HEK293 (cell line): Measurements from ENCODE around the gene CPN1.

Experiments
- CTCF ChIA-PET: fragments of 350-600 bp; formaldehyde crosslinking; extraction: SDS; loops from one replicate; lab custom pipeline; 2021; ENCODE audit warnings: antibody characterized with exemption; lab: Yijun Ruan, JAX
- POLR2A ChIA-PET: fragments of 300-600 bp; formaldehyde crosslinking; extraction: SDS; loops from one replicate; lab custom pipeline; 2020; ENCODE audit warnings: antibody characterized with exemption, inconsistent platforms; lab: Yijun Ruan, JAX
- H3K27ac ChIP-seq: fragments of 200-500 bp; sonication (Bioruptor generic); 2 replicates; pipeline ENCODE4 v1.5.1; 2014; ENCODE audit warnings: low read depth, low read length, control low read depth, inconsistent platforms; ENCODE audit errors: extremely low read depth
- H3K36me3 ChIP-seq, 2 experiments: fragments of 200-500 bp in 1 of 2; sonication (Bioruptor generic) in 1 of 2; 1 replicate in 1 of 2; 2 replicates in 1 of 2; pipeline ENCODE4 v1.5.1; 2014 to 2017; ENCODE audit warnings: inconsistent platforms in 2 of 2, low read length in 2 of 2; ENCODE audit not compliant: control insufficient read depth in 2 of 2, insufficient read depth in 1 of 2
- H3K4me1 ChIP-seq: fragments of 200-500 bp; sonication (Bioruptor generic); 2 replicates; pipeline ENCODE4 v1.5.1; 2014; ENCODE audit warnings: mild to moderate bottlenecking, low read length, inconsistent platforms; ENCODE audit not compliant: control insufficient read depth, insufficient read depth
- H3K4me3 ChIP-seq: 2 replicates; pipeline ENCODE4 v1.5.1; 2011; ENCODE audit warnings: low read depth, mild to moderate bottlenecking, control low read depth, low read length, moderate library complexity
- H3K9me3 ChIP-seq: fragments of 200-500 bp; sonication (Bioruptor generic); 2 replicates; pipeline ENCODE4 v1.5.1; 2014; ENCODE audit warnings: low read depth, low read length, inconsistent platforms; ENCODE audit not compliant: control insufficient read depth, insufficient read depth
- HOXA7 ChIP-seq: sonication (generic); formaldehyde crosslinking; IDR thresholded peaks from 2 replicates; pipeline ENCODE4 v1.8.1; 2022; ENCODE audit warnings: missing genetic modification reagents, borderline replicate concordance
- SP2 ChIP-seq: fragments of 450-650 bp; formaldehyde crosslinking; IDR thresholded peaks from 2 replicates; pipeline ENCODE4 v1.5.1; 2016; ENCODE audit warnings: missing biosample characterization, missing genetic modification characterization
- SP3 ChIP-seq: fragments of 450-650 bp; formaldehyde crosslinking; IDR thresholded peaks from 2 replicates; pipeline ENCODE4 v1.5.1; 2016; ENCODE audit warnings: missing biosample characterization, missing genetic modification characterization
- ZFHX2 ChIP-seq: fragments of 450-650 bp; formaldehyde crosslinking; conservative IDR thresholded peaks from 2 replicates; pipeline ENCODE4 v1.5.1; 2016; ENCODE audit warnings: missing biosample characterization, missing genetic modification characterization
- ZNF121 ChIP-seq: fragments of 450-650 bp; formaldehyde crosslinking; IDR thresholded peaks from 2 replicates; pipeline ENCODE4 v1.5.1; 2016; ENCODE audit warnings: missing biosample characterization, missing genetic modification characterization
- ZNF202 ChIP-seq: fragments of 450-650 bp; formaldehyde crosslinking; IDR thresholded peaks from 2 replicates; pipeline ENCODE4 v1.5.1; 2016; ENCODE audit warnings: missing biosample characterization, missing genetic modification characterization, borderline replicate concordance
- ZNF248 ChIP-seq: fragments of 450-650 bp; formaldehyde crosslinking; IDR thresholded peaks from 2 replicates; pipeline ENCODE4 v1.5.1; 2017; ENCODE audit warnings: missing biosample characterization, missing genetic modification characterization
- ZNF335 ChIP-seq: fragments of 450-650 bp; formaldehyde crosslinking; conservative IDR thresholded peaks from 2 replicates; pipeline ENCODE4 v1.5.1; 2016; ENCODE audit warnings: missing biosample characterization, missing genetic modification characterization
- ZNF623 ChIP-seq: fragments of 450-650 bp; formaldehyde crosslinking; IDR thresholded peaks from 2 replicates; pipeline ENCODE4 v1.5.1; 2016; ENCODE audit warnings: missing biosample characterization, missing genetic modification characterization
- ZNF629 ChIP-seq: fragments of 450-650 bp; formaldehyde crosslinking; IDR thresholded peaks from 2 replicates; pipeline ENCODE4 v1.5.1; 2017; ENCODE audit warnings: missing biosample characterization, missing genetic modification characterization
- TF ChIP-seq, protein P1 (sequence below): fragments of 450-650 bp; formaldehyde crosslinking; IDR thresholded peaks from 2 replicates; pipeline ENCODE4 v1.5.1; 2016; ENCODE audit warnings: missing biosample characterization, missing genetic modification characterization
- TF ChIP-seq, protein P2 (sequence below): fragments of 450-650 bp; formaldehyde crosslinking; IDR thresholded peaks from 2 replicates; pipeline ENCODE4 v1.5.1; 2016; ENCODE audit warnings: missing biosample characterization, missing genetic modification characterization, borderline replicate concordance
- TF ChIP-seq, protein P3 (sequence below): fragments of 450-650 bp; formaldehyde crosslinking; IDR thresholded peaks from 2 replicates; pipeline ENCODE4 v1.5.1; 2016; ENCODE audit warnings: missing biosample characterization, missing genetic modification characterization
- TF ChIP-seq, protein P4 (sequence below): fragments of 450-650 bp; formaldehyde crosslinking; IDR thresholded peaks from 2 replicates; pipeline ENCODE4 v1.5.1; 2017; ENCODE audit warnings: missing biosample characterization, missing genetic modification characterization
- TF ChIP-seq, protein P5 (sequence below): fragments of 450-650 bp; formaldehyde crosslinking; IDR thresholded peaks from 2 replicates; pipeline ENCODE4 v1.5.1; 2016; ENCODE audit warnings: missing biosample characterization, missing genetic modification characterization
- TF ChIP-seq, protein P6 (sequence below): fragments of 450-650 bp; formaldehyde crosslinking; IDR thresholded peaks from 2 replicates; pipeline ENCODE4 v1.5.1; 2017; ENCODE audit warnings: missing biosample characterization, missing genetic modification characterization
- TF ChIP-seq, protein P7 (sequence below): fragments of 450-650 bp; formaldehyde crosslinking; IDR thresholded peaks from 2 replicates; pipeline ENCODE4 v1.5.1; 2016; ENCODE audit warnings: missing biosample characterization, missing genetic modification characterization

CPN1 gene

DNA sequence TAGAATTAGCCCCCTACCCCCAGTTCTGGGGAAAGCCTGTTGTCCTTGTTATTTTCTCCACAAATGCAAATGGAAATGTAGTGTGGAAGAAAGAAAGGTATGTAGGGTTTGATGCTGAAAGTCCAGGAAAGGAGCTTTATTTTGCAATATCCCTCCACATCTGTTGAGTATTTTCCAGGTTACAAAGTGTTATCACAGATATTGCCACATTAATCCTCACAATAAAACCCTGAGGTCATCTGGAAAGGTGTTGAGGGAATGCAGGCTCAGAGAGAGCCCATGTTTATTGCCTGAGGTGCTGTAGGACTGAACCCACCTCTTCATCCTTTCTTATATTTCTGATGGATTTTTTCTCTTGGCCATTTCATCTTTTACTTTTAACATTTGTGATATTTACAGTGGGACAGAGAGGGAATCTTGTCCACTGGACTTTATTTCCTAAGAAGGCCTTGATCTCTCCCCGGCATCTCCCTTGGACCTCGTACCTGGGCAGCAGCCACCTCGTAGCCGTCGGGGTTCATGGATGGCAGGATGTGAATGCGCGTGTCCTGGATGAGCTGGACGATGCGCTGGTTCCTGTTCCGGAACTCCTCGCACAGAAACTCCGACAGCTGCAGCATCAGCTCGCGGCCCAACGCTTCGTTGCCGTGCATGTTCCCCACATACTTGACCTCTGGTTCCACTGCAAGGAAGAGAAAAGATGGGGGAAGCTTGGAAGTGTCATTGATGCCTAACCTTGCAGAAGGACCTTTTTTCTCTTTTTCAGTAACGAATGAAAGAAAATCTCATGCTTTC is 6.0 kb downstream of the CPN1 start (continued):
- TF ChIP-seq HOXA7 (CRISPR knock-in tag): no peak

DNA sequence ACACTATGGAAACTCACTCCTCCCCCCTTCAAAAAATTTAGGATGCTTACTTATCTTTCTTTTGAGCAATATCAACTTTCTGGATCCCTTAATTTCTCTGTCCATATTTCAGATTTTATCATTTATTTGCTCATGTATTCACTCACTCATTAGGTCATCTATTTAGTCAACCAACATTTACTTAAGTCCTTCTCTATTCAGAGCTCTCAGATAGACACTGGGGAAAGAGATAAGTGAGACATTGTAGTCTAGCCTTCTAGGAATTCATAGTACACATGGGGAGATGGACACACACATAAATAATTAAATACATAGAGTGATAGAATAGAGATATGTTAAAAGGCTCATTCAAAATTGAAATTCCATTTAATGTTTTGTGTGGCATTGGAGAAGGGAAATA is 9.2 kb downstream of the CPN1 start:
- TF ChIP-seq, protein P1, sequence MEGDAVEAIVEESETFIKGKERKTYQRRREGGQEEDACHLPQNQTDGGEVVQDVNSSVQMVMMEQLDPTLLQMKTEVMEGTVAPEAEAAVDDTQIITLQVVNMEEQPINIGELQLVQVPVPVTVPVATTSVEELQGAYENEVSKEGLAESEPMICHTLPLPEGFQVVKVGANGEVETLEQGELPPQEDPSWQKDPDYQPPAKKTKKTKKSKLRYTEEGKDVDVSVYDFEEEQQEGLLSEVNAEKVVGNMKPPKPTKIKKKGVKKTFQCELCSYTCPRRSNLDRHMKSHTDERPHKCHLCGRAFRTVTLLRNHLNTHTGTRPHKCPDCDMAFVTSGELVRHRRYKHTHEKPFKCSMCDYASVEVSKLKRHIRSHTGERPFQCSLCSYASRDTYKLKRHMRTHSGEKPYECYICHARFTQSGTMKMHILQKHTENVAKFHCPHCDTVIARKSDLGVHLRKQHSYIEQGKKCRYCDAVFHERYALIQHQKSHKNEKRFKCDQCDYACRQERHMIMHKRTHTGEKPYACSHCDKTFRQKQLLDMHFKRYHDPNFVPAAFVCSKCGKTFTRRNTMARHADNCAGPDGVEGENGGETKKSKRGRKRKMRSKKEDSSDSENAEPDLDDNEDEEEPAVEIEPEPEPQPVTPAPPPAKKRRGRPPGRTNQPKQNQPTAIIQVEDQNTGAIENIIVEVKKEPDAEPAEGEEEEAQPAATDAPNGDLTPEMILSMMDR (tag by site-specific recombination): no peak
- Histone ChIP-seq H3K4me3 (no peak overlapping the region), H3K4me1 (no peaks in the 10 kb centered on the region), H3K27ac (no peak overlapping the region), H3K9me3 (no peaks in the 10 kb centered on the region), H3K36me3 (no peaks in the 10 kb centered on the region)
- POLR2A ChIA-PET: no interaction called here
- CTCF ChIA-PET: no interaction called here

DNA sequence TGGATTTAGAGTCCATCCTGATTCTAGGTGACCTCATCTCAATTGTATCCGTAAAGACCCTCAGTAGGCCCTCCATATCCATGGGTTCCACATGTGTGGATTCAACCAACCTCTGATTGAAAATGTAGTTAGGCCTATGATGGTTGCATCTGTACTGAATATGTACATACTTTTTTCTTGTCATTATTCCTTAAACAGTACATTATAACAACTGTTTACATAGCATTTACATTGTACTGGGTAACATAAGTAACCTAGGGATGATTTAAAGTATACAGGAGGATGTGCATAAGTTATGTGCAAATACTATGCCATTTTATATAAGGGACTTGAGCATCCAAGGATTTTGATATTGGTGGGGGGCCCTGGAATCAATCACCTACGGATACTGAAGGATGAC is 10.1 kb downstream of the CPN1 start:
- Histone ChIP-seq H3K4me3 (no peak overlapping the region), H3K4me1 (no peaks in the 10 kb centered on the region), H3K9me3 (no peaks in the 10 kb centered on the region), H3K27ac (no peak overlapping the region), H3K36me3 (no peaks in the 10 kb centered on the region)
- ChIA-PET CTCF (no interaction called here), POLR2A (no interaction called here)
- TF ChIP-seq ZNF629 (tag by site-specific recombination) (no peak), ZNF623 (tag by site-specific recombination) (no peak), SP2 (tag by site-specific recombination) (no peak), ZNF248 (tag by site-specific recombination) (no peak), SP3 (tag by site-specific recombination) (no peak), ZNF121 (tag by site-specific recombination) (no peak), ZFHX2 (no peak), ZNF202 (no peak), ZNF335 (tag by site-specific recombination) (no peak)
- TF ChIP-seq, protein P2, sequence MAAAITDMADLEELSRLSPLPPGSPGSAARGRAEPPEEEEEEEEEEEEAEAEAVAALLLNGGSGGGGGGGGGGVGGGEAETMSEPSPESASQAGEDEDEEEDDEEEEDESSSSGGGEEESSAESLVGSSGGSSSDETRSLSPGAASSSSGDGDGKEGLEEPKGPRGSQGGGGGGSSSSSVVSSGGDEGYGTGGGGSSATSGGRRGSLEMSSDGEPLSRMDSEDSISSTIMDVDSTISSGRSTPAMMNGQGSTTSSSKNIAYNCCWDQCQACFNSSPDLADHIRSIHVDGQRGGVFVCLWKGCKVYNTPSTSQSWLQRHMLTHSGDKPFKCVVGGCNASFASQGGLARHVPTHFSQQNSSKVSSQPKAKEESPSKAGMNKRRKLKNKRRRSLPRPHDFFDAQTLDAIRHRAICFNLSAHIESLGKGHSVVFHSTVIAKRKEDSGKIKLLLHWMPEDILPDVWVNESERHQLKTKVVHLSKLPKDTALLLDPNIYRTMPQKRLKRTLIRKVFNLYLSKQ (tag by site-specific recombination): no peak
- TF ChIP-seq, protein P3, sequence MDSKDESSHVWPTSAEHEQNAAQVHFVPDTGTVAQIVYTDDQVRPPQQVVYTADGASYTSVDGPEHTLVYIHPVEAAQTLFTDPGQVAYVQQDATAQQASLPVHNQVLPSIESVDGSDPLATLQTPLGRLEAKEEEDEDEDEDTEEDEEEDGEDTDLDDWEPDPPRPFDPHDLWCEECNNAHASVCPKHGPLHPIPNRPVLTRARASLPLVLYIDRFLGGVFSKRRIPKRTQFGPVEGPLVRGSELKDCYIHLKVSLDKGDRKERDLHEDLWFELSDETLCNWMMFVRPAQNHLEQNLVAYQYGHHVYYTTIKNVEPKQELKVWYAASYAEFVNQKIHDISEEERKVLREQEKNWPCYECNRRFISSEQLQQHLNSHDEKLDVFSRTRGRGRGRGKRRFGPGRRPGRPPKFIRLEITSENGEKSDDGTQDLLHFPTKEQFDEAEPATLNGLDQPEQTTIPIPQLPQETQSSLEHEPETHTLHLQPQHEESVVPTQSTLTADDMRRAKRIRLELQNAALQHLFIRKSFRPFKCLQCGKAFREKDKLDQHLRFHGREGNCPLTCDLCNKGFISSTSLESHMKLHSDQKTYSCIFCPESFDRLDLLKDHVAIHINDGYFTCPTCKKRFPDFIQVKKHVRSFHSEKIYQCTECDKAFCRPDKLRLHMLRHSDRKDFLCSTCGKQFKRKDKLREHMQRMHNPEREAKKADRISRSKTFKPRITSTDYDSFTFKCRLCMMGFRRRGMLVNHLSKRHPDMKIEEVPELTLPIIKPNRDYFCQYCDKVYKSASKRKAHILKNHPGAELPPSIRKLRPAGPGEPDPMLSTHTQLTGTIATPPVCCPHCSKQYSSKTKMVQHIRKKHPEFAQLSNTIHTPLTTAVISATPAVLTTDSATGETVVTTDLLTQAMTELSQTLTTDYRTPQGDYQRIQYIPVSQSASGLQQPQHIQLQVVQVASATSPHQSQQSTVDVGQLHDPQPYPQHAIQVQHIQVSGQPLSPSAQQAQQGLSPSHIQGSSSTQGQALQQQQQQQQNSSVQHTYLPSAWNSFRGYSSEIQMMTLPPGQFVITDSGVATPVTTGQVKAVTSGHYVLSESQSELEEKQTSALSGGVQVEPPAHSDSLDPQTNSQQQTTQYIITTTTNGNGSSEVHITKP (tag by site-specific recombination): no peak
- TF ChIP-seq, protein P4, sequence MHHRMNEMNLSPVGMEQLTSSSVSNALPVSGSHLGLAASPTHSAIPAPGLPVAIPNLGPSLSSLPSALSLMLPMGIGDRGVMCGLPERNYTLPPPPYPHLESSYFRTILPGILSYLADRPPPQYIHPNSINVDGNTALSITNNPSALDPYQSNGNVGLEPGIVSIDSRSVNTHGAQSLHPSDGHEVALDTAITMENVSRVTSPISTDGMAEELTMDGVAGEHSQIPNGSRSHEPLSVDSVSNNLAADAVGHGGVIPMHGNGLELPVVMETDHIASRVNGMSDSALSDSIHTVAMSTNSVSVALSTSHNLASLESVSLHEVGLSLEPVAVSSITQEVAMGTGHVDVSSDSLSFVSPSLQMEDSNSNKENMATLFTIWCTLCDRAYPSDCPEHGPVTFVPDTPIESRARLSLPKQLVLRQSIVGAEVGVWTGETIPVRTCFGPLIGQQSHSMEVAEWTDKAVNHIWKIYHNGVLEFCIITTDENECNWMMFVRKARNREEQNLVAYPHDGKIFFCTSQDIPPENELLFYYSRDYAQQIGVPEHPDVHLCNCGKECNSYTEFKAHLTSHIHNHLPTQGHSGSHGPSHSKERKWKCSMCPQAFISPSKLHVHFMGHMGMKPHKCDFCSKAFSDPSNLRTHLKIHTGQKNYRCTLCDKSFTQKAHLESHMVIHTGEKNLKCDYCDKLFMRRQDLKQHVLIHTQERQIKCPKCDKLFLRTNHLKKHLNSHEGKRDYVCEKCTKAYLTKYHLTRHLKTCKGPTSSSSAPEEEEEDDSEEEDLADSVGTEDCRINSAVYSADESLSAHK (tag by site-specific recombination): no peak
- TF ChIP-seq, protein P5, sequence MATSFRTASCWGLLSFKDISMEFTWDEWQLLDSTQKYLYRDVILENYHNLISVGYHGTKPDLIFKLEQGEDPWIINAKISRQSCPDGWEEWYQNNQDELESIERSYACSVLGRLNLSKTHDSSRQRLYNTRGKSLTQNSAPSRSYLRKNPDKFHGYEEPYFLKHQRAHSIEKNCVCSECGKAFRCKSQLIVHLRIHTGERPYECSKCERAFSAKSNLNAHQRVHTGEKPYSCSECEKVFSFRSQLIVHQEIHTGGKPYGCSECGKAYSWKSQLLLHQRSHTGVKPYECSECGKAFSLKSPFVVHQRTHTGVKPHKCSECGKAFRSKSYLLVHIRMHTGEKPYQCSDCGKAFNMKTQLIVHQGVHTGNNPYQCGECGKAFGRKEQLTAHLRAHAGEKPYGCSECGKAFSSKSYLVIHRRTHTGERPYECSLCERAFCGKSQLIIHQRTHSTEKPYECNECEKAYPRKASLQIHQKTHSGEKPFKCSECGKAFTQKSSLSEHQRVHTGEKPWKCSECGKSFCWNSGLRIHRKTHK: no peak
- TF ChIP-seq, protein P6, sequence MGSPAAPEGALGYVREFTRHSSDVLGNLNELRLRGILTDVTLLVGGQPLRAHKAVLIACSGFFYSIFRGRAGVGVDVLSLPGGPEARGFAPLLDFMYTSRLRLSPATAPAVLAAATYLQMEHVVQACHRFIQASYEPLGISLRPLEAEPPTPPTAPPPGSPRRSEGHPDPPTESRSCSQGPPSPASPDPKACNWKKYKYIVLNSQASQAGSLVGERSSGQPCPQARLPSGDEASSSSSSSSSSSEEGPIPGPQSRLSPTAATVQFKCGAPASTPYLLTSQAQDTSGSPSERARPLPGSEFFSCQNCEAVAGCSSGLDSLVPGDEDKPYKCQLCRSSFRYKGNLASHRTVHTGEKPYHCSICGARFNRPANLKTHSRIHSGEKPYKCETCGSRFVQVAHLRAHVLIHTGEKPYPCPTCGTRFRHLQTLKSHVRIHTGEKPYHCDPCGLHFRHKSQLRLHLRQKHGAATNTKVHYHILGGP (tag by site-specific recombination): no peak
- TF ChIP-seq, protein P7, sequence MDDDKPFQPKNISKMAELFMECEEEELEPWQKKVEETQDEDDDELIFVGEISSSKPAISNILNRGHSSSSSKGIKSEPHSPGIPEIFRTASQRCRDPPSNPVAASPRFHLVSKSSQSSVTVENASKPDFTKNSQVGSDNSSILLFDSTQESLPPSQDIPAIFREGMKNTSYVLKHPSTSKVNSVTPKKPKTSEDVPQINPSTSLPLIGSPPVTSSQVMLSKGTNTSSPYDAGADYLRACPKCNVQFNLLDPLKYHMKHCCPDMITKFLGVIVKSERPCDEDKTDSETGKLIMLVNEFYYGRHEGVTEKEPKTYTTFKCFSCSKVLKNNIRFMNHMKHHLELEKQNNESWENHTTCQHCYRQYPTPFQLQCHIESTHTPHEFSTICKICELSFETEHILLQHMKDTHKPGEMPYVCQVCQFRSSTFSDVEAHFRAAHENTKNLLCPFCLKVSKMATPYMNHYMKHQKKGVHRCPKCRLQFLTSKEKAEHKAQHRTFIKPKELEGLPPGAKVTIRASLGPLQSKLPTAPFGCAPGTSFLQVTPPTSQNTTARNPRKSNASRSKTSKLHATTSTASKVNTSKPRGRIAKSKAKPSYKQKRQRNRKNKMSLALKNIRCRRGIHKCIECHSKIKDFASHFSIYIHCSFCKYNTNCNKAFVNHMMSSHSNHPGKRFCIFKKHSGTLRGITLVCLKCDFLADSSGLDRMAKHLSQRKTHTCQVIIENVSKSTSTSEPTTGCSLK: no peak
